Uterus (tissue), 4 donors: Measurements from ENCODE around the gene PKNOX1. TPM values are rescaled to one million over a fixed set of nuclear protein-coding genes. Genes with fewer than 3 reads are reported as not detected.
"Not testable (repeated sequence)": the region's sequence is repeated elsewhere in the genome, so short reads cannot be mapped to it uniquely, and the experiment has no call there.

ENCODE experiments used
- DNase-seq, 2 donors: peaks; one replicate each; pipeline ENCODE4 v3.0.0-alpha.2; 2019 to 2020
- H3K27ac ChIP-seq, 2 donors: fragments of 200-600 bp; sonication (generic); 1 replicate in 1 of 2; 2 replicates in 1 of 2; pipeline ENCODE4 v1.5.1; 2016 to 2018
- H3K27me3 ChIP-seq, 2 donors: fragments of 200-600 bp; sonication (generic); one replicate each; pipeline ENCODE4 v1.5.1; 2018 to 2019; ENCODE audit warnings: control low read depth in 1 of 2
- H3K36me3 ChIP-seq, 2 donors: fragments of 200-600 bp; sonication (generic); one replicate each; pipeline ENCODE4 v1.5.1; 2019; ENCODE audit warnings: control low read depth in 1 of 2
- H3K4me1 ChIP-seq, 2 donors: fragments of 200-600 bp; sonication (generic); one replicate each; pipeline ENCODE4 v1.5.1; 2018 to 2019; ENCODE audit warnings: control low read depth in 1 of 2
- H3K4me3 ChIP-seq, 2 donors: fragments of 200-600 bp; sonication (generic); 1 replicate in 1 of 2; 2 replicates in 1 of 2; pipeline ENCODE4 v1.5.1; 2018 to 2019; ENCODE audit warnings: mild to moderate bottlenecking in 1 of 2
- H3K9me3 ChIP-seq, 2 donors: fragments of 200-600 bp; sonication (generic); one replicate each; pipeline ENCODE4 v1.5.1; 2019; ENCODE audit warnings: control low read depth in 1 of 2
- intact Hi-C: fragments of 100-400 bp; cut with DNase I; formaldehyde crosslinking; loops from one replicate; pipeline ENCODE4 v1.15.1; 2023; ENCODE audit warnings: low total_unique reads
- total RNA-seq, 4 donors: library from RNA; depleted of rRNA in 3 of 4; stranded (reverse); fragments of >200 nt in 3 of 4; gene quantifications; one replicate each; pipeline versions ENCODE4 v1.1.0 to v1.2.4, GENCODE V29; 2014 to 2023
- donor health status: DM: yes; HTN: yes; CAD: no.

PKNOX1 gene
- total RNA-seq, 4 donors from 2014 or later, result 6.2 to 82.5 (median 26.4) TPM

- intact Hi-C loops, H3K4me1 ChIP-seq, H3K36me3 ChIP-seq, H3K9me3 ChIP-seq, H3K27me3 ChIP-seq, H3K4me3 ChIP-seq, DNase-seq, H3K27ac ChIP-seq: not testable (repeated sequence)
Observed at GRCh38 chr21:43064265-43064917, 90.0 kb downstream of the PKNOX1 start.

- intact Hi-C loops, DNase-seq: not testable (repeated sequence)
Observed at GRCh38 chr21:43065991-43066390, 91.6 kb downstream of the PKNOX1 start.

GRCh38 chr21:43066690-43067089 lies 92.3 kb downstream of the PKNOX1 start:
- H3K27me3 ChIP-seq, H3K27ac ChIP-seq, H3K4me3 ChIP-seq, H3K4me1 ChIP-seq, intact Hi-C loops, H3K36me3 ChIP-seq, DNase-seq, H3K9me3 ChIP-seq: not testable (repeated sequence)

More at GRCh38 chr21:43065991-43066390, 91.6 kb downstream of the PKNOX1 start:
- not testable (repeated sequence) for H3K9me3 ChIP-seq, H3K27ac ChIP-seq, H3K27me3 ChIP-seq, H3K4me1 ChIP-seq, H3K4me3 ChIP-seq, H3K36me3 ChIP-seq

- H3K36me3 ChIP-seq, H3K4me3 ChIP-seq, H3K9me3 ChIP-seq, H3K4me1 ChIP-seq, DNase-seq, H3K27me3 ChIP-seq, H3K27ac ChIP-seq, intact Hi-C loops: not testable (repeated sequence)
Observed at GRCh38 chr21:43068065-43068464, 93.7 kb downstream of the PKNOX1 start.

GRCh38 chr21:43069682-43070081 lies 95.3 kb downstream of the PKNOX1 start:
- H3K4me3 ChIP-seq, DNase-seq, H3K27me3 ChIP-seq, H3K36me3 ChIP-seq, H3K9me3 ChIP-seq, H3K4me1 ChIP-seq, H3K27ac ChIP-seq, intact Hi-C loops: not testable (repeated sequence)

GRCh38 chr21:43072742-43073141 lies 98.4 kb downstream of the PKNOX1 start:
- H3K27me3 ChIP-seq, H3K9me3 ChIP-seq, intact Hi-C loops, H3K4me3 ChIP-seq, H3K27ac ChIP-seq, H3K36me3 ChIP-seq, DNase-seq, H3K4me1 ChIP-seq: not testable (repeated sequence)

- DNase-seq, H3K4me3 ChIP-seq, H3K27ac ChIP-seq, H3K4me1 ChIP-seq, H3K36me3 ChIP-seq, H3K9me3 ChIP-seq, intact Hi-C loops, H3K27me3 ChIP-seq: not testable (repeated sequence)
Observed at GRCh38 chr21:43074401-43075169, 100.2 kb downstream of the PKNOX1 start.

GRCh38 chr21:43075170-43076022 lies 101.0 kb downstream of the PKNOX1 start, which contains the start of gene CBS:
Gene CBS, minus strand, starts transcription at chr21:43075835. Its CDS starts 3,642 bp downstream, at chr21:43072193.
- DNase-seq, intact Hi-C loops: not testable (repeated sequence)

GRCh38 chr21:43076023-43076637 lies 101.8 kb downstream of the PKNOX1 start:
- intact Hi-C loops, H3K27me3 ChIP-seq, H3K27ac ChIP-seq, H3K4me3 ChIP-seq, DNase-seq, H3K36me3 ChIP-seq, H3K9me3 ChIP-seq, H3K4me1 ChIP-seq: not testable (repeated sequence)

More at GRCh38 chr21:43075170-43076022, 101.0 kb downstream of the PKNOX1 start, which contains the start of gene CBS:
- not testable (repeated sequence) for H3K36me3 ChIP-seq, H3K9me3 ChIP-seq, H3K4me1 ChIP-seq, H3K27me3 ChIP-seq, H3K4me3 ChIP-seq, H3K27ac ChIP-seq

- intact Hi-C loops, H3K27ac ChIP-seq, H3K4me1 ChIP-seq, H3K36me3 ChIP-seq, H3K9me3 ChIP-seq, DNase-seq, H3K27me3 ChIP-seq, H3K4me3 ChIP-seq: not testable (repeated sequence)
Observed at GRCh38 chr21:43076643-43077042, 102.3 kb downstream of the PKNOX1 start.

GRCh38 chr21:43082587-43083300 lies 108.4 kb downstream of the PKNOX1 start:
- DNase-seq, H3K9me3 ChIP-seq, H3K27ac ChIP-seq, intact Hi-C loops, H3K4me1 ChIP-seq, H3K27me3 ChIP-seq, H3K36me3 ChIP-seq, H3K4me3 ChIP-seq: not testable (repeated sequence)
